T47D (cell line): ENCODE results near the gene PMM1.
"Not testable (repeated sequence)": the region's sequence is repeated elsewhere in the genome, so short reads cannot be mapped to it uniquely, and the experiment has no call there.

Experiments used
- DNase-seq, 2 experiments: peaks; one replicate each; pipeline versions ENCODE4 v3.0.0 to v3.0.0-alpha.2; 2011 to 2012; ENCODE audit warnings: low read depth in 1 of 2, low spot score in 1 of 2
- JUND ChIP-seq: IDR thresholded peaks from 2 replicates; pipeline ENCODE4 v1.6.1; 2012; ENCODE audit warnings: low read depth
- in situ Hi-C: cut with HindIII; loops from 2 replicates; pipeline ENCODE4 v1.10.0; 2016; ENCODE audit warnings: low sequenced_read_pairs, low pct_unique_long_range_greater_than_20kb

PMM1 gene

GRCh38 chr22:41613456-41613855 is 23.8 kb upstream of the PMM1 start:
- TF ChIP-seq JUND: no peak
- in situ Hi-C loops: no loop called here

GRCh38 chr22:41612603-41613306 is 23.1 kb upstream of the PMM1 start:
- no peak for DNase-seq
- no peak for TF ChIP-seq JUND
- in situ Hi-C loops: no loop called here

More at GRCh38 chr22:41613456-41613855, 23.8 kb upstream of the PMM1 start:
- no peak for DNase-seq

- no peak for TF ChIP-seq JUND
- in situ Hi-C loops: no loop called here
- DNase-seq: no peak
These were observed 18.7 kb upstream of the PMM1 start for GRCh38 chr22:41608386-41608785.

- no peak for TF ChIP-seq JUND
- DNase-seq: no peak
- in situ Hi-C loops: no loop called here
These were observed 14.3 kb upstream of the PMM1 start for GRCh38 chr22:41603873-41604332.

- no peak for TF ChIP-seq JUND
- in situ Hi-C loops: no loop called here
- no peak for DNase-seq
These were observed 11.3 kb upstream of the PMM1 start for GRCh38 chr22:41600976-41601375.

- in situ Hi-C loops: no loop called here
- DNase-seq: no peak
- TF ChIP-seq JUND: no peak
These were observed 9.4 kb upstream of the PMM1 start for GRCh38 chr22:41598891-41599635.

- in situ Hi-C loops: no loop called here
- no peak for TF ChIP-seq JUND
- DNase-seq: no peak
These were observed 8.4 kb upstream of the PMM1 start for GRCh38 chr22:41598081-41598480.

- no peak for TF ChIP-seq JUND
- in situ Hi-C loops: no loop called here
- DNase-seq: no peak
These were observed 8.0 kb upstream of the PMM1 start for GRCh38 chr22:41597635-41597953.

- in situ Hi-C loops: no loop called here
- no peak for TF ChIP-seq JUND
- DNase-seq: peak in 1 of 2 experiments; percentile 66
These were observed 7.4 kb upstream of the PMM1 start for GRCh38 chr22:41596776-41597634.

- in situ Hi-C loops: no loop called here
- no peak for TF ChIP-seq JUND
- no peak for DNase-seq
These were observed 6.1 kb upstream of the PMM1 start for GRCh38 chr22:41595703-41596102.

- DNase-seq, in situ Hi-C loops: not testable (repeated sequence)
These were observed 3.8 kb upstream of the PMM1 start for GRCh38 chr22:41593336-41593960.

- TF ChIP-seq JUND: no peak
- DNase-seq: no peak
- in situ Hi-C loops: no loop called here
These were observed 2.3 kb downstream of the PMM1 start for GRCh38 chr22:41587347-41587723.
